ENCODE data around the gene RIPOR1. TPM values are rescaled to one million over a fixed set of nuclear protein-coding genes. Genes with fewer than 3 reads are reported as not detected.

Gene RIPOR1
- total RNA-seq, 1 donor from 2014 or later, result 116 TPM

- Histone ChIP-seq H3K9ac (ENCODE audit: low read length) (no peak overlapping the region), H3K27ac (ENCODE audit: low read depth, low read length) (no peak overlapping the region), H3K36me3 (ENCODE audit: insufficient read depth, low read length) (no peaks in the 10 kb centered on the region), H3K4me3 (ENCODE audit: insufficient read depth, low read depth, low read length) (no peak overlapping the region), H2AFZ (ENCODE audit: low read depth, low read length) (no peak overlapping the region), H3K4me1 (ENCODE audit: insufficient read depth, low read length) (no peaks in the 10 kb centered on the region), H3K27me3 (ENCODE audit: insufficient read depth, low read length) (no peaks in the 10 kb centered on the region), H3K9me3 (ENCODE audit: insufficient read depth, low read depth, low read length) (no peaks in the 10 kb centered on the region), H4K20me1 (ENCODE audit: insufficient read depth, low read length) (no peaks in the 10 kb centered on the region), H3K4me2 (ENCODE audit: low read length) (no peak overlapping the region), H3K79me2 (ENCODE audit: insufficient read depth, low read length) (no peaks in the 10 kb centered on the region)
- Mint-ChIP-seq H3K9me3 (ENCODE audit: unreplicated experiment) (no peaks in the 10 kb centered on the region), H3K4me3 (ENCODE audit: unreplicated experiment) (peak overlapping the region; percentile 45), H3K4me1 (ENCODE audit: low read depth, unreplicated experiment) (peaks cover 6% of the 10 kb centered on the region), H3K36me3 (ENCODE audit: low read depth, unreplicated experiment) (no peaks in the 10 kb centered on the region), H3K27ac (ENCODE audit: unreplicated experiment) (peak overlapping the region; percentile 27), H3K27me3 (ENCODE audit: low read depth, unreplicated experiment) (peaks cover 9% of the 10 kb centered on the region)
- no peak for FAIRE-seq
- TF ChIP-seq CTCF (IDR thresholded peaks at IDR 0.05; ENCODE audit: insufficient read depth, low read depth, low read length), result no peak
- no peak for TF ChIP-seq EZH2 (IDR thresholded peaks at IDR 0.05; ENCODE audit: insufficient read depth, low read length)
- no peak for DNase-seq (ENCODE audit: low read depth)
Measured at GRCh38 chr16:67489401-67490083, 39.1 kb upstream of the RIPOR1 start.

- no peak for DNase-seq (ENCODE audit: low read depth)
- no peaks in the 10 kb centered on the region for H3K36me3 ChIP-seq (ENCODE audit: insufficient read depth, low read length)
- H3K27me3 ChIP-seq (ENCODE audit: insufficient read depth, low read length), result no peaks in the 10 kb centered on the region
- H2AFZ ChIP-seq (ENCODE audit: low read depth, low read length), result no peak overlapping the region
- no peak for FAIRE-seq
- no peak overlapping the region for H3K27ac ChIP-seq (ENCODE audit: low read depth, low read length)
- Mint-ChIP-seq H3K27ac (ENCODE audit: unreplicated experiment) (no peak overlapping the region), H3K4me1 (ENCODE audit: low read depth, unreplicated experiment) (peaks cover 6% of the 10 kb centered on the region), H3K36me3 (ENCODE audit: low read depth, unreplicated experiment) (no peaks in the 10 kb centered on the region), H3K4me3 (ENCODE audit: unreplicated experiment) (no peak overlapping the region), H3K9me3 (ENCODE audit: unreplicated experiment) (no peaks in the 10 kb centered on the region), H3K27me3 (ENCODE audit: low read depth, unreplicated experiment) (peaks cover 11% of the 10 kb centered on the region)
- H3K4me1 ChIP-seq (ENCODE audit: insufficient read depth, low read length), result no peaks in the 10 kb centered on the region
- H3K9ac ChIP-seq (ENCODE audit: low read length), result no peak overlapping the region
- no peak overlapping the region for H3K4me2 ChIP-seq (ENCODE audit: low read length)
- TF ChIP-seq CTCF (IDR thresholded peaks at IDR 0.05; ENCODE audit: insufficient read depth, low read depth, low read length) (no peak), EZH2 (IDR thresholded peaks at IDR 0.05; ENCODE audit: insufficient read depth, low read length) (no peak)
- no peaks in the 10 kb centered on the region for H3K9me3 ChIP-seq (ENCODE audit: insufficient read depth, low read depth, low read length)
- no peaks in the 10 kb centered on the region for H3K79me2 ChIP-seq (ENCODE audit: insufficient read depth, low read length)
- H3K4me3 ChIP-seq (ENCODE audit: insufficient read depth, low read depth, low read length), result no peak overlapping the region
- H4K20me1 ChIP-seq (ENCODE audit: insufficient read depth, low read length), result no peaks in the 10 kb centered on the region
Measured at GRCh38 chr16:67490335-67491096, 38.1 kb upstream of the RIPOR1 start.

- DNase-seq (ENCODE audit: low read depth) (no peak), FAIRE-seq (no peak)
- no peaks in the 10 kb centered on the region for H3K27me3 ChIP-seq (ENCODE audit: insufficient read depth, low read length)
- Mint-ChIP-seq H3K27ac (ENCODE audit: unreplicated experiment) (no peak overlapping the region), H3K9me3 (ENCODE audit: unreplicated experiment) (peaks cover 2% of the 10 kb centered on the region), H3K4me3 (ENCODE audit: unreplicated experiment) (no peak overlapping the region), H3K36me3 (ENCODE audit: low read depth, unreplicated experiment) (peaks cover 5% of the 10 kb centered on the region), H3K4me1 (ENCODE audit: low read depth, unreplicated experiment) (no peaks in the 10 kb centered on the region), H3K27me3 (ENCODE audit: low read depth, unreplicated experiment) (peaks cover 32% of the 10 kb centered on the region)
- no peak overlapping the region for H2AFZ ChIP-seq (ENCODE audit: low read depth, low read length)
- no peak overlapping the region for H3K27ac ChIP-seq (ENCODE audit: low read depth, low read length)
- H3K79me2 ChIP-seq (ENCODE audit: insufficient read depth, low read length), result no peaks in the 10 kb centered on the region
- H3K9ac ChIP-seq (ENCODE audit: low read length), result no peak overlapping the region
- no peak overlapping the region for H3K4me3 ChIP-seq (ENCODE audit: insufficient read depth, low read depth, low read length)
- no peaks in the 10 kb centered on the region for H4K20me1 ChIP-seq (ENCODE audit: insufficient read depth, low read length)
- no peak overlapping the region for H3K4me2 ChIP-seq (ENCODE audit: low read length)
- no peak for TF ChIP-seq EZH2 (IDR thresholded peaks at IDR 0.05; ENCODE audit: insufficient read depth, low read length)
- TF ChIP-seq CTCF (IDR thresholded peaks at IDR 0.05; ENCODE audit: insufficient read depth, low read depth, low read length), result no peak
- no peaks in the 10 kb centered on the region for H3K4me1 ChIP-seq (ENCODE audit: insufficient read depth, low read length)
- H3K36me3 ChIP-seq (ENCODE audit: insufficient read depth, low read length), result no peaks in the 10 kb centered on the region
- no peaks in the 10 kb centered on the region for H3K9me3 ChIP-seq (ENCODE audit: insufficient read depth, low read depth, low read length)
Measured at GRCh38 chr16:67499106-67499505, 29.5 kb upstream of the RIPOR1 start.
